Measurements from ENCODE around the gene VPS4B.

DNA sequence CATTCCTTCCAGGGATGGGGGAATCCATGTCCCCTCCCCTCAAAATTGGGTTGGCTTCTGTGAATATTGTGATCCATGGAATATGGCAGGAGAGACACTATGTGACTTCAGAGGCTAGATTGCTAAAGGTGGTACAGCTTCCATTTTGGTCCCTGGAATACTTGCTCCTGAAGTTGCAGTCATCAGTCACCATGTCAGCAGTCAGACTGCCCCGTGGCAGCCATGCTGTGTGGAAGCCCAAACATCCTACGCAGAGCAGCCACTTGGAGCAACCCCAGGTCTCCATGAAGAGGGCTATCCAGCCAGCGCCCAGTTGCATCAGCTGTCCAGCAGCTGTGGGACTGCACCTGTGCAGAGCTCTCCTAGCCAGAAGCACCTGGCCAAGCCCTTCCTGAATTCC lies 39.4 kb downstream of the VPS4B start:
- TF ChIP-seq POLR2A (IDR thresholded peaks at IDR 0.05) (no peak), EP300 (IDR thresholded peaks at IDR 0.05) (no peak)
- TF ChIP-seq, protein P1, sequence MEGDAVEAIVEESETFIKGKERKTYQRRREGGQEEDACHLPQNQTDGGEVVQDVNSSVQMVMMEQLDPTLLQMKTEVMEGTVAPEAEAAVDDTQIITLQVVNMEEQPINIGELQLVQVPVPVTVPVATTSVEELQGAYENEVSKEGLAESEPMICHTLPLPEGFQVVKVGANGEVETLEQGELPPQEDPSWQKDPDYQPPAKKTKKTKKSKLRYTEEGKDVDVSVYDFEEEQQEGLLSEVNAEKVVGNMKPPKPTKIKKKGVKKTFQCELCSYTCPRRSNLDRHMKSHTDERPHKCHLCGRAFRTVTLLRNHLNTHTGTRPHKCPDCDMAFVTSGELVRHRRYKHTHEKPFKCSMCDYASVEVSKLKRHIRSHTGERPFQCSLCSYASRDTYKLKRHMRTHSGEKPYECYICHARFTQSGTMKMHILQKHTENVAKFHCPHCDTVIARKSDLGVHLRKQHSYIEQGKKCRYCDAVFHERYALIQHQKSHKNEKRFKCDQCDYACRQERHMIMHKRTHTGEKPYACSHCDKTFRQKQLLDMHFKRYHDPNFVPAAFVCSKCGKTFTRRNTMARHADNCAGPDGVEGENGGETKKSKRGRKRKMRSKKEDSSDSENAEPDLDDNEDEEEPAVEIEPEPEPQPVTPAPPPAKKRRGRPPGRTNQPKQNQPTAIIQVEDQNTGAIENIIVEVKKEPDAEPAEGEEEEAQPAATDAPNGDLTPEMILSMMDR (IDR thresholded peaks at IDR 0.05) = no peak

Measured in ovary (tissue), 3 donors.